ENCODE measurements around the gene ALDH5A1. TPM values are rescaled to one million over a fixed set of nuclear protein-coding genes. Genes with fewer than 3 reads are reported as not detected.

The ALDH5A1 gene
- total RNA-seq, 1 donor from 2014 or later = 12.9 TPM

DNA sequence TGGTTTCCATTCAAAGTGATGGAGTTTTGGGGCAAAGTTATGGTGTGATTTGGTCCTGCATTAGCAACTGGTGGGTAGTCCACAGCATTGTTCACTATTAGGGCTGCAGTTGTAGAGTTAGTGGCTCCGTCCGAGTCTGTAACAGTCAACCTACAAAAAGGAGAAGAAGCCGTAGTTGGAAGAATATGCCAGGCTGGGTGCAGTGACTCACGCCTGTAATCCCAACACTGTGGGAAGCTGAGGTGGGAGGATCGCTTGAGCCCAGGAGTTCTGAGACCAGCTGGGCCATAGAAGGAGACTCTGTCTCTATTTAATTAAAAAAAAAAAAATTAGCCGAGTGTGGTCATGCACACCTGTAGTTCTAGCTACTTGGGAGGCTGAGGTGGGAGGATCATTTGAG lies 81.7 kb downstream of the ALDH5A1 start:
- H3K9me3 Mint-ChIP-seq = no peaks in the 10 kb centered on the region
- no peak overlapping the region for H3K4me3 Mint-ChIP-seq
- no peaks in the 10 kb centered on the region for H3K36me3 Mint-ChIP-seq (ENCODE audit: low read depth)
- DNase-seq (ENCODE audit: low read depth, low spot score) = no peak
- peaks cover 3% of the 10 kb centered on the region for H3K4me1 Mint-ChIP-seq
- TF ChIP-seq, protein P1, sequence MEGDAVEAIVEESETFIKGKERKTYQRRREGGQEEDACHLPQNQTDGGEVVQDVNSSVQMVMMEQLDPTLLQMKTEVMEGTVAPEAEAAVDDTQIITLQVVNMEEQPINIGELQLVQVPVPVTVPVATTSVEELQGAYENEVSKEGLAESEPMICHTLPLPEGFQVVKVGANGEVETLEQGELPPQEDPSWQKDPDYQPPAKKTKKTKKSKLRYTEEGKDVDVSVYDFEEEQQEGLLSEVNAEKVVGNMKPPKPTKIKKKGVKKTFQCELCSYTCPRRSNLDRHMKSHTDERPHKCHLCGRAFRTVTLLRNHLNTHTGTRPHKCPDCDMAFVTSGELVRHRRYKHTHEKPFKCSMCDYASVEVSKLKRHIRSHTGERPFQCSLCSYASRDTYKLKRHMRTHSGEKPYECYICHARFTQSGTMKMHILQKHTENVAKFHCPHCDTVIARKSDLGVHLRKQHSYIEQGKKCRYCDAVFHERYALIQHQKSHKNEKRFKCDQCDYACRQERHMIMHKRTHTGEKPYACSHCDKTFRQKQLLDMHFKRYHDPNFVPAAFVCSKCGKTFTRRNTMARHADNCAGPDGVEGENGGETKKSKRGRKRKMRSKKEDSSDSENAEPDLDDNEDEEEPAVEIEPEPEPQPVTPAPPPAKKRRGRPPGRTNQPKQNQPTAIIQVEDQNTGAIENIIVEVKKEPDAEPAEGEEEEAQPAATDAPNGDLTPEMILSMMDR (conservative IDR thresholded peaks at IDR 0.05) = no peak
- no peaks in the 10 kb centered on the region for H3K27me3 Mint-ChIP-seq (ENCODE audit: low read depth)
- no peak overlapping the region for H3K27ac Mint-ChIP-seq (ENCODE audit: unreplicated experiment)

GRCh38 chr6:24581084-24581669 lies 86.4 kb downstream of the ALDH5A1 start:
- Mint-ChIP-seq H3K4me1 (peaks cover 10% of the 10 kb centered on the region), H3K9me3 (no peaks in the 10 kb centered on the region), H3K36me3 (ENCODE audit: low read depth) (no peaks in the 10 kb centered on the region), H3K4me3 (no peak overlapping the region), H3K27me3 (ENCODE audit: low read depth) (no peaks in the 10 kb centered on the region), H3K27ac (ENCODE audit: unreplicated experiment) (no peak overlapping the region)
- TF ChIP-seq, protein P1 (conservative IDR thresholded peaks at IDR 0.05) = peak; percentile 79
- peak; percentile 78 for DNase-seq (ENCODE audit: low read depth, low spot score)

GRCh38 chr6:24583463-24584381 lies 89.0 kb downstream of the ALDH5A1 start:
- peak; percentile 71 for DNase-seq (ENCODE audit: low read depth, low spot score)
- Mint-ChIP-seq H3K9me3 (no peaks in the 10 kb centered on the region), H3K27ac (ENCODE audit: unreplicated experiment) (no peak overlapping the region), H3K4me1 (peaks cover 10% of the 10 kb centered on the region), H3K36me3 (ENCODE audit: low read depth) (no peaks in the 10 kb centered on the region), H3K4me3 (no peak overlapping the region), H3K27me3 (ENCODE audit: low read depth) (peaks cover 4% of the 10 kb centered on the region)
- TF ChIP-seq, protein P1 (conservative IDR thresholded peaks at IDR 0.05) = peak; percentile 81

GRCh38 chr6:24584382-24584720 lies 89.6 kb downstream of the ALDH5A1 start:
- Mint-ChIP-seq H3K36me3 (ENCODE audit: low read depth) (no peaks in the 10 kb centered on the region), H3K9me3 (no peaks in the 10 kb centered on the region), H3K4me3 (no peak overlapping the region), H3K27me3 (ENCODE audit: low read depth) (peaks cover 4% of the 10 kb centered on the region), H3K27ac (ENCODE audit: unreplicated experiment) (no peak overlapping the region), H3K4me1 (peaks cover 10% of the 10 kb centered on the region)
- TF ChIP-seq, protein P1 (conservative IDR thresholded peaks at IDR 0.05) = no peak
- DNase-seq (ENCODE audit: low read depth, low spot score) = no peak

Other genes with a start within 250 kb of the ALDH5A1 start
- gene DCDC2, start 136.9 kb upstream of the ALDH5A1 start, total RNA-seq = 0.30 TPM in 1 of 2 replicates, not detected in the other
- 38.4 and 39.5 TPM in 2 replicates for gene MRS2, start 92.0 kb upstream of the ALDH5A1 start, total RNA-seq
- 4.7 and 6.0 TPM in 2 replicates for gene GPLD1, start 5.4 kb upstream of the ALDH5A1 start, total RNA-seq
- 0.39 and 0.42 TPM in 2 replicates for gene KIAA0319, start 151.2 kb downstream of the ALDH5A1 start, total RNA-seq
- gene TDP2, start 171.9 kb downstream of the ALDH5A1 start, total RNA-seq = 44.6 and 44.9 TPM in 2 replicates
- 27.4 and 30.3 TPM in 2 replicates for gene ACOT13, start 172.1 kb downstream of the ALDH5A1 start, total RNA-seq
- 85.0 and 85.3 TPM in 2 replicates for gene C6orf62, start 224.2 kb downstream of the ALDH5A1 start, total RNA-seq